C4-2B (cell line): Measurements from ENCODE around the gene FEM1A.
"Not testable (repeated sequence)": the region's sequence is repeated elsewhere in the genome, so short reads cannot be mapped to it uniquely, and the experiment has no call there.

Experiments used
- ZFX ChIP-seq: fragments of 450-650 bp; IDR thresholded peaks from 2 replicates; pipeline ENCODE4 v1.6.1; 2017
- TF ChIP-seq, protein P1 (sequence below): fragments of 450-650 bp; conservative IDR thresholded peaks from 2 replicates; pipeline ENCODE4 v1.5.1; 2017; ENCODE audit warnings: mild to moderate bottlenecking

DNA sequence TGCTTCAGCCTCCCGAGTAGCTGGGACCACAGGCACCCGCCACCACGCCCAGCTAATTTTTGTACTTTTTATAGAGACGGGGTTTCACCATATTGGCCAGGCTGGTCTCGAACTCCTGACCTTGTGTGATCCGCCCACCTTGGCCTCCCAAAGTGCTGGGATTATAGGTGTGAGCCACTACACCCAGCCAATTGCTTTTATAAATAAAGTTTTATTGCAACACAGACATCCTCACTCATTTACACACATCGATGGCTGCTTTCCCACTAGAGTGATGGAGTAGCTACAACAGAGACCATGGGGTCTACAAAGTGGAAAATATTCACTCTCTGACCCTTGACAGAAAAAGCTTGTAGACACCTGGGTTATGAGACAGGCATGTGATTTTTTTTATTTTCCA is 30.8 kb downstream of the FEM1A start:
- TF ChIP-seq, protein P1, sequence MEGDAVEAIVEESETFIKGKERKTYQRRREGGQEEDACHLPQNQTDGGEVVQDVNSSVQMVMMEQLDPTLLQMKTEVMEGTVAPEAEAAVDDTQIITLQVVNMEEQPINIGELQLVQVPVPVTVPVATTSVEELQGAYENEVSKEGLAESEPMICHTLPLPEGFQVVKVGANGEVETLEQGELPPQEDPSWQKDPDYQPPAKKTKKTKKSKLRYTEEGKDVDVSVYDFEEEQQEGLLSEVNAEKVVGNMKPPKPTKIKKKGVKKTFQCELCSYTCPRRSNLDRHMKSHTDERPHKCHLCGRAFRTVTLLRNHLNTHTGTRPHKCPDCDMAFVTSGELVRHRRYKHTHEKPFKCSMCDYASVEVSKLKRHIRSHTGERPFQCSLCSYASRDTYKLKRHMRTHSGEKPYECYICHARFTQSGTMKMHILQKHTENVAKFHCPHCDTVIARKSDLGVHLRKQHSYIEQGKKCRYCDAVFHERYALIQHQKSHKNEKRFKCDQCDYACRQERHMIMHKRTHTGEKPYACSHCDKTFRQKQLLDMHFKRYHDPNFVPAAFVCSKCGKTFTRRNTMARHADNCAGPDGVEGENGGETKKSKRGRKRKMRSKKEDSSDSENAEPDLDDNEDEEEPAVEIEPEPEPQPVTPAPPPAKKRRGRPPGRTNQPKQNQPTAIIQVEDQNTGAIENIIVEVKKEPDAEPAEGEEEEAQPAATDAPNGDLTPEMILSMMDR, result not testable (repeated sequence)
- not testable (repeated sequence) for TF ChIP-seq ZFX
